OCI-M2 (cell line): ENCODE data around the gene TNIP1.

Experiments
- DNase-seq: peaks from one replicate; lab custom pipeline; 2025; ENCODE audit not compliant: unreplicated experiment; lab: John Stamatoyannopoulos, UW

The TNIP1 gene

GRCh38 chr5:151023651-151024050, 57.2 kb downstream of the TNIP1 start:
- DNase-seq = no peak

- DNase-seq = no peak
These were observed 57.7 kb downstream of the TNIP1 start for GRCh38 chr5:151023047-151023615.

GRCh38 chr5:151022511-151023018, 58.3 kb downstream of the TNIP1 start:
- no peak for DNase-seq

- DNase-seq = no peak
These were observed 59.1 kb downstream of the TNIP1 start for GRCh38 chr5:151021746-151022145.

- DNase-seq = no peak
These were observed 60.3 kb downstream of the TNIP1 start, which contains the start of gene GPX3 for GRCh38 chr5:151020304-151021110. GPX3 (plus strand) TSS chr5:151020591; CDS start chr5:151020655, 64 bp downstream.

GRCh38 chr5:151019331-151019730, 61.5 kb downstream of the TNIP1 start:
- no peak for DNase-seq

GRCh38 chr5:151018846-151019245, 62.0 kb downstream of the TNIP1 start:
- no peak for DNase-seq

GRCh38 chr5:151017897-151018296, 62.9 kb downstream of the TNIP1 start:
- no peak for DNase-seq

GRCh38 chr5:151016700-151017099, 64.1 kb downstream of the TNIP1 start:
- no peak for DNase-seq

GRCh38 chr5:151015974-151016587, 64.8 kb downstream of the TNIP1 start:
- DNase-seq = no peak

GRCh38 chr5:151014680-151015343, 66.0 kb downstream of the TNIP1 start:
- DNase-seq = no peak

- DNase-seq = no peak
These were observed 68.0 kb downstream of the TNIP1 start for GRCh38 chr5:151012862-151013261.

GRCh38 chr5:151008906-151009305, 71.9 kb downstream of the TNIP1 start:
- DNase-seq = no peak

GRCh38 chr5:151008210-151008491, 72.7 kb downstream of the TNIP1 start:
- no peak for DNase-seq

- DNase-seq = no peak
These were observed 73.2 kb downstream of the TNIP1 start for GRCh38 chr5:151007430-151008209.

GRCh38 chr5:151006704-151007334, 74.0 kb downstream of the TNIP1 start:
- DNase-seq = no peak

GRCh38 chr5:151005950-151006576, 74.8 kb downstream of the TNIP1 start:
- no peak for DNase-seq

- no peak for DNase-seq
These were observed 75.5 kb downstream of the TNIP1 start for GRCh38 chr5:151005187-151005949.

GRCh38 chr5:151004499-151004898, 76.3 kb downstream of the TNIP1 start:
- DNase-seq = no peak
